C1 segment of cervical spinal cord (tissue), 14 donors: ENCODE measurements around the gene CCDC107.

Experiments
- DNase-seq, 14 donors: peaks; one replicate each; lab custom pipeline; 2025; lab: John Stamatoyannopoulos, UW

CCDC107 gene

DNA sequence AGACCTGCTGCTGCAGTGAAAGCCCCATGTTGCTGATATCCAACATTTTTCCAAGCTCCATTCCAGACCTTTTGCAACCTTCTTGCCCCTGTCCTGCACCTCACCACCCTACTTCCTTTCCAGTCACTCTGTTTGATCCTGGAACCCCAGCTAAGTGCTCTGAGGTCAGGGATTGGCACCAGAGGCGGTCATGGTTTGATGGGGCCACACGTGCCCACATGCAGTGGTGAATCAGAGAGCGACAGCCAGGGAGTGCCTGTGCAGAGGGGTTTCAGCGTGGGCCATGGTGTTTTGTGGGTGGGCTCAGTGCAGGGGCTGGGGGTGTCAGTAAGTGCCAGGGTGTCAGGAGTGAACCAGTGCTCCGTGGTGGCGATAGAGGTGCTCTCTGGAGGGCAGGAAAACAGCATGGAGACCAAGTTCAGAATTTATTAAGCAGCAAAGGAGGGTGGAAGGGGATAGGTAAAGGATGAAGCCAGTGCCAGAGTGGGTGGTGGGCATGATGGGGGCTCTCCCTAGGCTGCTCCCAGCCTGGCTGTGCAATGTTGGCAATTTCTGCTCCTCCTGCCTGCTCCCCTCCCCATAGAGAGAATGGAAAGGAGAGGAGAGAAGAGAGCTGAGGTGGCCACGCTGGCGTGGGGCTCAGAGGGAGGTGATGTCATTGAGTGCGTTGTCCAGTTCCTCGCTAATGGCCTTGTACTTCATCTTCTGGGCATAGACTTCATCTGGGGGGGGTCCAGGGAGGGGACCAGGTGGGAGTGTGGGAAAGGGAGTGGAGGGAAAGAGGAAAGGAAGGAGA, 24.6 kb downstream of the CCDC107 start:
- DNase-seq, result no peak

DNA sequence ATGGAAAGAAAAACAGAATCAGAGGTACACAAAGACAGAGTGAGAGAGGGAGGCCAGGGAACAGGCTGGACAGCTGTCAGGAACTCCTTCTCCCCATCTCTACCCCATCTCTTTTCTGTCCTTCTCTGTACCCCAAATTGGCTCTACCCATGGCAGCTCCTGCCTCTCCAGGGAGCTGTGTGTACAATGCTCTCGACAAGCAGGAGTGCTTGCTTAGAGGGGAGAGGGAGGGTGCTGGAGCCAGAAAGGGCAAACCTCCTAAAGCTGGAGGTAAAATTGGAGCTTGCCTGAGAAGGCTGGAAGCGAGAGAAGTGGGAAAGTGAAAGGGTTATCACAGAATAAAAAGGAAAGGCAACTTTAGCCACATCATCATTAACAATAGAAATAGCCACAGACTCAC, 25.2 kb downstream of the CCDC107 start:
- DNase-seq, result no peak

DNA sequence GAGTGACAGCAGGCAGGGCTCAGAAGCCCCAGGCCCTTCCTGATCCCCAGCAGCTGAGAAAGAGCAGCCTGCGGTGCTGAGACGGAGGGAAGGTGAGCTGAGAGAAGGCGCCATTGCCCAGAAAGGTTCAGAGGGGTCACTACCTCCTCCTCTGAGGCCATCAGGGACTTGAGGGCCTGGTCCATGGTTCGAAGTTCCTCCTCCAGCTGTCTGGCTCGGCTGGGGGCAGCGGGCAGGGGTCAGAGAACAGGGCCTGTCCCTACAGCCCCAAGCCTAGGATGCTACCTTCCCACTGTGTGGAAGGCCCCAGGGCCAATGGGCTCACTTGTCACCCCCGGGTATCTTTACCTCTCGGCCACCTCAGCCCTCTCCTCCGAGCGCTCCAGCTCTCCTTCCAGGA, 26.8 kb downstream of the CCDC107 start:
- no peak for DNase-seq

DNA sequence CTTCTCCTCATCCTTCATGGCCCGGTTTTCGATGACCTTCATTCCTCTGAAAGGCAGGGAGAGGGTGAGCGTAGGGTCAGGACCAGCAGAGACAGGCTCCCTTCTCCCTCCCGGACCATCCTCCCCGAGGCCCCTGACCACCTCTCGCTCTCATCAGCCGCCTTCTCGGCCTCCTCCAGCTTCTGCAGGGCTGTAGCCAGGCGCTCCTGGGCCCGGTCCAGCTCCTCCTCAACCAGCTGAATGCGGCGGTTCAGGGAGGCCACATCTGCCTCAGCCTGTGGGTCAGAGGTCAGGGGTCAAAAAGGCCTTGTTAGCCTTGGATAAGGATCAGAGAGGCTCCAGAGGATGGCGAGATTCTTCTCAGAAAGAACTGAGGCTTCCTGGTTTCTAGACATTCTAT, 27.4 kb downstream of the CCDC107 start:
- no peak for DNase-seq

DNA sequence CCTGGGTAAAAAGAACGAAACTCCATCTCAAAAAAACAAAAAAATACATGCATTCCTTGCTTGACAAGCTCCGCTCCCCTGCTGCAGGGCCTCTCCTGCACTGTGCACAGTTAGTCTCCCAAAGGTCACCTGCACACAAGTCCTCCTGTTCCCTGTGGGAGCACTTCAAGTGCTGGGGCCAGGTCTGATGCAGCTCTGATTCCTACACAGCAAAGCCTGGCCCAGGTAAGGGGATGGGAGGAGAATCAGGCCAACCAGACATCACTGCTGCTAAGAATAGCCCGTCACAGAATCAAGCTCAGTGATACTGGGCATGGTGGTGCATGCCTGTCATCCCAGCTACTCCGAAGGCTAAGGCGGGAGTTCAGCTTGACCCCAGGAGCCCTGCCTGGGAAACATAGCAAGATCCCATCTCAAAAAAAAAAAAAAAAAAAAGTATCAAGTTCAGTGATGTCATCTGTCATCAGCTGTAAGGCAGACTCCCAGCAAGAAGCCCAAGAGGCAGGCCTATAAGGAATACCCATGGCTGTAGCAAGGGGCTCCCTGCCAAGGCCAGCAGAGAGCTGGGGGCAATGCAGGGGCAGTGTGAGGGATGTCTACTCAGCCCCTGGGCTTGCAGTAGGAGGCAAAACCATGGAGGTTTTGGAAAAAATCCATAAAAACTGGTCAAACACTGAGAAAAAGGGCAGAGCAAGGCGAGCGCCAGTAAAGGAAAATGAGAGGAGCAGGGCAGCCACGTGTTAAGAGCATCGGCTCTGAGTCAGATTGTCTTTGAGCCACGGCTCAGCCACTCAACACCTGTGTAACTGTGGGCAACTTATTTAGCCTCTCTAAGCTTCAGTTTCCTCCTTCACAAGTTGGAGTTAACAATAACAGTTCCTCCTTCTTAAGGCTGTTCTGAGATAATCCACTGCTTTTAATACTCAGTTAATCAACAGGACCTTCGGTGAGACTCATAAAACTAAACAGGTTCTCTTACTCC, 28.4 kb downstream of the CCDC107 start:
- peak in 1 of 14 donors; percentile 88 for DNase-seq

DNA sequence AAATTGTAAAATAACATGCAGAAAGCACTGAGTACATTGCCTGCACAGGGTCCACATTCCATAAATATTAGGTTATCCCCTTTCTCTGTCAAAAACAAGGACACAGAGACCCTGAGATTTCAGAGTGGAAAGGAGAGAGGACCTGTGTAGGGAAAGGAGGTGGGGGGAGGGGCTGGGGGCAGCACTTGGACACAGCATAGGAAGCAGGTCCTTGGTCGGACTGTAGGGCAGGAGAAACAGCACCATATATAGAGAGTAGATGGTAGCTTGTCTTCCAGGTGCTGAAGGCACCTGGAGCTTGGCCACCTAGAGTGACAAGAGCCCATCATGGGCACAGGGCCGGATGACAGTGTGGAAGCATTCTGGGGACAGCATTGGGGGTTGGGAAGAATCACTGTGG, 29.2 kb downstream of the CCDC107 start:
- no peak for DNase-seq

DNA sequence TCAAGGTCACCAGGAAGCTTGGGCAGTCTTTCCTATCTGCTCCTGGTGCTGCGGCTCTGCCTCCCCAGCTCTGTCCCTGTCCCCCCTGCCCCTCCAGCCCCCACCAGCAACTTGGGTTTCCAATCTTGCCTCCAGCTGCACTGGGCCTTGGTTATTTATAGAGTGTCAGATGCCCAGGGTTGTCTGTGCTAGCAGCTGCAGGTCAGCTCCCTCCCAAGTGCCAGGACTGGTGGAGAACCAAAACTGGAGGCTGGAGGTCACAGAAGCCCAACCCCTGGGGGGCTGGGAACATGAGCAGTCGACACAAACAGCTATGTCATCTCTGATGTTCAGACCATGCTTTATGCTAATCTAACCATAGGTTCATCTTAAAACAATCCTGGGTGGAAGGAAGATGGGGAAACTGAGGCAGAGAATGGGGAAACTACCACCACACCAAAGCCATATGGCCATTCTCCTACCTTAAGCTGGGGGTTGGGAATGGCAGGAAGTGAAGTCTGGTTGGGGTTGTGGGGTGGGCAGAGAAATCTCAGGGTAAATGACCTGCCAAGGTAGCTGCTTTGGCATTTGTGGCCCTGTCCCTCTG, 30.0 kb downstream of the CCDC107 start:
- no peak for DNase-seq

DNA sequence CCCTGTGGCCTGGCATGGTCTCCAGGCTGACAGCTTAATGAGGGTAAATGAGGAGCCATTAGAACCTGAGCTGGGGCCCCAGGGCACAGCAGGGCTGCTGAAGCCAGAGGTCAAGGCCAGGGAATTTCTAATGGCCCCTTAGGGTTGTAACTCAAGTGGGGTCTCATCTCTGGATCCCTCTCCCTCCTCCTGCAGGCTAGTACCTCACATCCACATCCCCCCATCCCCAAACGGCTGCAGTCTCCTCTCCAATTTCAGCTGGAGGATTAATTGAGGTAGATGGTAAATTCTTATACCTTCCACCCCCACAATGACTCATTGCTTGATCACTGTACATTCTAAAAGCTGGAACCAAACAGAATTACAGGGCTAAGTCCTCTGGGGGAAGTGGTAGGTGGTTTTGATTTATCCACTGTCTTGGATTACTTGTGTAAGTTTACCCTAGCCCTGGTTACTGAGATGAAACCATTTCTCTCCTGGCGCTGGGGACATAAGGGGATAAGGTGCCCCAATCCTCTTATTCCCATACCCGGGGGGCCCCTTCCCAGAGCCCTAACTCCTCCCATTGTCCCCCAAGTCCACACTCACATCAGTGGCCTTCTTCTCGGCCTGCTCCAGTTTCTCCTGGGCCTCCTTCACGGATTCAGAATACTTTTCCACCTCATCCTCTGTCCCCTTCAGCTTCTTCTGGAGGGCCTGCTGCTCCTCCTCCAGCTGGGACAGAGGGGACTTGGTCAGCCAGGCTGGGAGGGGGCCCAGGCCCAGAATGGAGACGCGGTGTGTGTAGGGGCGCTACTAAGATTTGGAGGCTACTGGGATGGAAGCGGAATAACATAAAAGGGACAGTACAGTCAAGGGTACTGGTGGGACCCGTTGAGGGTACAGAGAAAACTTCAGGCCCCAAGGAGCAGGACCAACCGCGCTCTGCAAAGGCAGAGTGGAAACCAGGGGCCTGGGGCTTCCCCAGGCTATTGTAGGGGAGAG, 30.8 kb downstream of the CCDC107 start:
- no peak for DNase-seq

DNA sequence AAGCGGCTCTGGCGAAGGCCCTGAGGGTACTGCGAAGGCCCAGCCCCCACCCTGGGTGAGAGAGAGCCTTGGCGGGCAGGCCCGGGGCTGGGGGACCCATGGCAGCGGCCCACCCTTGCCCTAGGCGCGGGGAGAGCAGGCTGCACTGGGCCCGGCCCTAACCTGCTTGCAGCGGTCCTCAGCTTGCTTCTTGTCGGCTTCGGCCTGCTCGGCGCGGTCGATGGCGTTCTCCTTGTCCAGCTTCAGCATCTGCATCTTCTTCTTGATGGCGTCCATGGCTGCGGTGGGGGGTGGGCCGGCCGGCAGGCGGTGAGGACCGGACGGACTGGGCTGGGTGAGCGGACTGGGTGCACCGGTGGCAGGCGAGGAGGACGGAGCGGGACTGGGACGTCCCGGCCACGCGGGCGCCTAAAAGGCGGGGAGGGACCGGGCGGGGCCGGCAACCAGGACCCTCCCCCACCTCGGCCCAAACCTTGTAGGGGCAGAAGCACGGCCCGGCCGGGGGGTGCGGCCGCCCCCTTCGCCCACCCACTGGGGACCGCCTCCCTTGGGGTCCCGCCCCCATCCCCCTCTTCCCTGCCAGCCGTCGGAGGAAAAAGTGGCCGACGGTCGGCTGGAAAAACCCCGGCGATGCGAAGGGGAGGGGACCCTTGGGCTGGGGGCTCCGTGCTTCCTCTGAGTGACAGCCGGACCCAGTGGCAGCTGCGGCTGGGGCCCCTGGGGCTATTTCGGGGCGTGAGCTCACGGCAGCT, 31.6 kb downstream of the CCDC107 start, which contains the start of gene TPM2:
TPM2 (minus strand) TSS at position 384 of the 752 bp plus-strand sequence; CDS start at position 276, 108 bp downstream.
- no peak for DNase-seq

DNA sequence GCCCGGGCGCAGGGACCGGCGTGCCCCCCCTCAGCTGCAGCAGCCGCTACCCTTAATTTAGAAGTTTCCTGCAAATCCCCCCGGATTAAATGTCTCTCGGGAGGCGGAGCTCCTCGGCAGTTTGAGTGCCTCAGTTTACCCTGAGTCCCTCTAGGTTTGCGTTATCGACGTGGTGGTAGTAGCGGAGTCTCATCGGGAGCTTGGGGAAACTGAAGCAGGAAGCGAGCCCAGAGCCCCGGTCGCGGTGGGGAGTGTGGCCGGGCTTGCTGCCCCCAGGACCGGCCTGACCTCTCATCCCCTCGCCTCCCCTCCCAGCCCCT, 32.2 kb downstream of the CCDC107 start:
- peak in 1 of 14 donors; percentile 37 for DNase-seq

DNA sequence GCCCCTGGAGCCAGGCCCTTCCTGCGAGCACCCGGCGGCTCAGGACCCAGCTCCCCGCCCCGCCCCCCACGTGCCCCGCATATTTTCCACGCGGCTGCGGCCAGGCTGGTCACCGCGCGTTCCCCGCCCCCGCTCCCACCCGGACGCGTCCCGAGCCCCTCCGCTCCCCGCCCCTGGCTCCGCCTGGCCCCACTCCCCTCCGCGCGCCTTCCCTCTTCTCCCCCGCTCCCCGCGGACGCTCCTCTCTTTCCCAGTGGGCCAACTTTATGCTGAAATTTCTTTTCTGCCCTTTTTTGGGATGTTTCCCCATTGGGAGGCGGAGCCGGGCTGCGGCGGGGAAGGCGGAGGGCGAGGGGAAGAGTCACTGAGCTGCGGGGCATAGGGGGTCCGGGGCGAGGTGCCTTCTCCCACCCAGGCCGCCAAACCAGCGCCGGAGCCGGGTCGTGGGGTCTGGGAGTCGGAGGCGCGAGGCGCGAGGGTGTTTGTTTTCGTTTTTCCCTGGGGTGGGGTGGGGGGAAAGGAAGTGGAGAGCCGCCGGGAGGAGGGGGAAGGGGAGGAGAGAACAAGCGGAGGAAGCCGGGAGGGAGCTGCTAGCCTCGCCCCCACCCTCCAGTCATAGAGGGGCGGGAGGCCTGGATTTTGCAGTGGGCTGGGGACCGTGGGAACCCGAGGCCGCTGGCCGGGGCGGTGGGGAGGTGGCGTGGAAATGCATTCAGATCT, 32.7 kb downstream of the CCDC107 start:
- peak in 10 of 14 donors; percentile 21 to 67 (median 40) for DNase-seq

DNA sequence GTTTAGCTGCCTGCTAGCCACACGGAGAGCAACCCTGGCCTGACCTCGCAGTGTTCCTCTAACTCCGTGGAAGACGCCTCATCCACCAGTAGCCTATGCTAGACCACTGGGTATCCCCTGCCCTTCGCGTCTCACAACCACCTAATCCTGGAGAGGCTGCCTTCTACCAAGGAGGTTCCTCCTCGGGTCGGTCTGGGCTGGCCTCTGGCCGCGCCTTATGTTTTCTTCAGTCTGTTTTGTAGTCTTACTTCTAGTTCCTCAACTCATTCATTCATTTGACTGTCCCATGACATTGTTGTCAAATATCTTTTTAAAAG, 33.2 kb downstream of the CCDC107 start:
- peak in 3 of 14 donors; percentile 46 to 67 (median 49) for DNase-seq

DNA sequence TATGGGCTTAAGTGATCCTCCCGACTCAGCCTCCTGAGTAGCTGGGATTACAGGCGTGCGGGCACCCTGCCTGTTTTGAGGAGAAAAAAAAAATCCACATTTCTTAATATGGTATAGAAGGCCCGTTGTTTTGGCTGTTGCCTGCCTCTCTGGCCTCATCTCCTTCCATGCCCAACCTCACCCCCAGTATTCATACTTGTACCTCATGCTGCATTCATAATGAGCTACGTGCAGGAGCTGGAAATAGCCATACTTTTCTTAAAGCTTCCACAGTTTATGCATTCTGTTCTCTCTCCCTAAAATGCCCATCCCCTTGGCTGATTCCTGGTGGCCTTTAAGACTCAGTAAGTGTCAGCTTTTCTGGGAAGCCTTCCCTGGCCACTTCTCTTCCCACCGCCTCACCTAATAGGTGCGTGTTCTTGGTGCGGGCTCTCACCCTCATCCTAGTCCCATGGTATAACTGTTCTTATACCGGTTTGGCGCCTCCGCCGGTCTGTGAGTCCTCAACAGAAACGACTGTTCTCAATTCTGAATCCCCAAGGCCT, 33.7 kb downstream of the CCDC107 start:
- DNase-seq, result no peak

DNA sequence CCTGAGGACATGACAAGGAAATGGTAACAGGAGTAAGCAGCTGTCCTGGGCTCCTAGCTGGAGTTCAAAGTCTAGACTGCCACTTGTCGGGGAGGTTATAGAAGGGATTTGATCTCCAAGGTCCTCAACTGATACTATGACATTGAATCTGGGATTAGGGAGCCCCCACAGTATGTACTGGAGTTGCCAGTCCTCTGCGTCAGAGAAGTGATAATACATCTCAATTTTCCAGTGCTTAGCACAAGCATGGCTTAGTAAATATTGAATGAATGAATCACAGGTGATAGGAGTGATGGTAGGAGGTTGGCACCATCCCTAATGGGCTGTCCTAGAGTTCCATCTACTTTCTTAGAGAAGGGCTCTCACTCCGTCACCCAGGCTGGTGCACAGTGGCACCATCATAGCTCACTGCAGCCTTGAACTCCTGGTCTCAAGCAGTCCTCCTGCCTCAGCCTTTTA, 37.9 kb downstream of the CCDC107 start:
- no peak for DNase-seq

DNA sequence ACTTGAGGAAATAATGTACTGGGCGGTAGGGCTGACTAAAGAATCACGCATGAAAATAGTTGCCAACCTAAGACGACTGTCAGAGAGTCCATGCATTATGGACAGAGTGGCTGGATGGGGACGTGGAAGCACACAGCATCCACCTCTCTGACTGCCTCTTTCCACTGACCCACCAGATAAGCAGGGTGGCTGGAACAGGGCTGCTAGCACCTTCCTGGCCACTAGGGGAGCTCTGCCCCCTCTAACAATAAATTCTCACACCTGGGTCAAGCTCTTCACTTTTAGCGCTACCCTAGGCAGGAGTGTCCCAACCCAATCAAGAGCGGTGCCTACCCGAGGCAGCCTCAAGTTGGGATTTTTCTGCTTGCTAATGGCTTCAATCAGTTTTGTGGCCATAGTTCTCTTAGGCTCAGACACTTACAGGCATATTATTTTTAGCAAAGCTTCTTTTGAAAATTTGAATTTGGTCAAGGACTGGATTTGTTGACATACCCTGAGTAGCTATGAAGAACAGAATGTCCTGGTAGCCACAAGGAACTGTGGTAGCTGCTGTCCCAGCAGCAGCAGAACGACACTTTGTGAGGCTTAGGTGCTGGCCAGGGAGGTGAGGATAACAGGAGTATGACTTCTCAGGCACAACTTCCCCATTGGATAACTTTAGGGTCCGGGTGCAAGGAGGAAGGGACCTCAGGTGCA, 38.6 kb downstream of the CCDC107 start:
- peak in 6 of 14 donors; percentile 5 to 56 (median 15) for DNase-seq

DNA sequence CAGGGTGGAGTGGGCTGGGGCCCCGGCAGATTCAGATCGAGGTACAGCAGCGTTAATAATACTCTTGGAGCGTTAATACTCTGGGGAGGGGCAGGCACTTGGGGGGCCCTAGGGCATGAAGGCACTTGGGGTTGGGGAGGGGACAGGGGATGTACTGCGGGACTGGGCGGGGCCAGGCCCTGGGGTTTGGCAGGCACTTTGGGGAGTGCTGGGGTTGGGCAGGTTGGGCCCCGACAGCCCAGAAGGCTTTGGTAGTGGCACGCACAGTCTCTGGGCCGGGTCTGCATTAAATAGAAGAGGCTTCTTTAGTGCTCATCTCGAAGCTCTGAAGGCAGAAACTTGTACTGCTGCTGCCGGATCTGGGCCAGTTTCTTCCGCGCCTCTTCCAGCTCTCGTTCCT, 39.4 kb downstream of the CCDC107 start:
- DNase-seq, result no peak

DNA sequence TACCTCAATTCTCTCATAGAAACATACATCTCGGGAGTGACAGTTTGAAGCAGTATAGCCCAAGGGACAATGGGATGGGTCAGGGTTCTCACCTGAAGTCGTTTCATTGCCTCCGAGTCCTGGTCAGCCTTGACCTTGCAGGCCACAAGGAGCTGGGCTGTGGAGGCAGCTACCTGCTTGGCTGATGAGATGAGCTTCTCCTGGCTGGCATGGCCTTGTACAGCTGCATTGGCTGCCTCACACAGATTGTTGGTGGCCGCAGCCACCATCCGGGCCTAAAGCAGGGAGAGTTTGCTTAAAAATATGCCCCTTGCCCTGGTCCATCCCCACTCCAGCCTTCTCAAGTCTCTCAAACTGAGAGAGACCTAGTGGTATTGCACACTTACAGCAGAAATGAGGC, 40.1 kb downstream of the CCDC107 start:
- no peak for DNase-seq

DNA sequence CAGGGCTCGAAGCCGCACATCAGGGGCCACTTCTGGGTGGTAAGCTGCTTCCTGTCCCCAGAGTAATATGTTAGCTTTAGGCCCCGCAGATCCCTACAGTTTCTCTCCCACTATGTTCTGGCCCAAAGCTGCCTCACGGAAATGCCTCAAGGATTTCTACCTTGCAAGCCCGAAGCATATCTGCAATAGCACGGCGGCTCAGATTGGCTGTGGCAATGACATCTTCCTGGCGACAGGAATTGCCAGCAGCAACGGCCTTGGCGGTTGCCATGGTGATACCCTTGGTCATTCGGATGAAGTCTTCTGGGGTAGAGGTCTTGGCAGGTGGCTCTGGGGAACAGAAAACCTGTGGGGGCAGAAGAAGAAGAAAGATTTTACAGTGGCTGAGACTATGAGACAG, 41.9 kb downstream of the CCDC107 start:
- no peak for DNase-seq

DNA sequence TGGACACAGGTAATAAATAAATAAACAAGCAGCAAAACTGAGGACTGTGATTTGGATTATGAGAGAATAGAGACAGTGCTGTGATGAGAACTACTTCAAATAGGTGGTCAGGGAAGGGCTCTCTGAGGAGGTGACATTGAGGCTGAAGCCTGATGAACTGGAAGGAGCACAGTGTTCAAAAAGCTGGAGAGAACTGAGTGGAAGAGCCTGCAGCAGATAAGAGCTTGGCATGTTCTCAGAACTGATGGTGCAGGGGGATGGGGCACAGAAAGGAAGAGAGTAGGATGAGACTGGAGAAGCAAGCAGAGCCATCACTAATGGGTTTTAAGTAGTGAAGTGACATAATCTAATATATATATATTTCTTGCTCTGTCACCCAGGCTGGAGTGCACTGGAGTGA, 42.9 kb downstream of the CCDC107 start:
- no peak for DNase-seq
